ENCODE measurements around the gene UGGT2.
"Not testable (repeated sequence)": the region's sequence is repeated elsewhere in the genome, so short reads cannot be mapped to it uniquely, and the experiment has no call there.

Gene UGGT2

GRCh38 chr13:96046449-96047126 lies 6.6 kb downstream of the UGGT2 start:
- not testable (repeated sequence) for DNase-seq

- no peak for DNase-seq
Measured at GRCh38 chr13:96044238-96044637, 9.0 kb downstream of the UGGT2 start.

- no peak for DNase-seq
Measured at GRCh38 chr13:96041326-96042110, 11.7 kb downstream of the UGGT2 start.

GRCh38 chr13:96036515-96036914 lies 16.7 kb downstream of the UGGT2 start:
- DNase-seq: no peak

GRCh38 chr13:96034662-96035061 lies 18.5 kb downstream of the UGGT2 start:
- DNase-seq: no peak

GRCh38 chr13:96033220-96034015 lies 19.8 kb downstream of the UGGT2 start:
- no peak for DNase-seq

GRCh38 chr13:96032717-96033116 lies 20.5 kb downstream of the UGGT2 start:
- DNase-seq: no peak

GRCh38 chr13:96029002-96029401 lies 24.2 kb downstream of the UGGT2 start:
- DNase-seq: no peak

GRCh38 chr13:96027496-96027895 lies 25.7 kb downstream of the UGGT2 start:
- no peak for DNase-seq

GRCh38 chr13:96025283-96025682 lies 27.9 kb downstream of the UGGT2 start:
- DNase-seq: no peak

GRCh38 chr13:96020931-96021330 lies 32.3 kb downstream of the UGGT2 start:
- DNase-seq: no peak

- no peak for DNase-seq
Measured at GRCh38 chr13:96020155-96020575, 33.0 kb downstream of the UGGT2 start.

- DNase-seq: no peak
Measured at GRCh38 chr13:96018135-96018534, 35.1 kb downstream of the UGGT2 start.

- DNase-seq: no peak
Measured at GRCh38 chr13:96011291-96011872, 41.8 kb downstream of the UGGT2 start.

- DNase-seq: no peak
Measured at GRCh38 chr13:96003304-96003703, 49.9 kb downstream of the UGGT2 start.

GRCh38 chr13:96002322-96003131 lies 50.7 kb downstream of the UGGT2 start:
- no peak for DNase-seq

GRCh38 chr13:96000069-96000468 lies 53.1 kb downstream of the UGGT2 start:
- DNase-seq: no peak

GRCh38 chr13:95987841-95988240 lies 65.4 kb downstream of the UGGT2 start:
- DNase-seq: no peak

- no peak for DNase-seq
Measured at GRCh38 chr13:95982144-95982543, 71.1 kb downstream of the UGGT2 start.

- DNase-seq: not testable (repeated sequence)
Measured at GRCh38 chr13:95972651-95973050, 80.5 kb downstream of the UGGT2 start.

- no peak for DNase-seq
Measured at GRCh38 chr13:95970878-95971277, 82.3 kb downstream of the UGGT2 start.

GRCh38 chr13:95968906-95969305 lies 84.3 kb downstream of the UGGT2 start:
- no peak for DNase-seq

Data from activated naive CD4-positive, alpha-beta T cell (primary cell).